ENCODE measurements around the gene PDK4.
A peak's percentile ranks its signal among the peaks of the same experiment; 100 is the strongest.

Gene PDK4

DNA sequence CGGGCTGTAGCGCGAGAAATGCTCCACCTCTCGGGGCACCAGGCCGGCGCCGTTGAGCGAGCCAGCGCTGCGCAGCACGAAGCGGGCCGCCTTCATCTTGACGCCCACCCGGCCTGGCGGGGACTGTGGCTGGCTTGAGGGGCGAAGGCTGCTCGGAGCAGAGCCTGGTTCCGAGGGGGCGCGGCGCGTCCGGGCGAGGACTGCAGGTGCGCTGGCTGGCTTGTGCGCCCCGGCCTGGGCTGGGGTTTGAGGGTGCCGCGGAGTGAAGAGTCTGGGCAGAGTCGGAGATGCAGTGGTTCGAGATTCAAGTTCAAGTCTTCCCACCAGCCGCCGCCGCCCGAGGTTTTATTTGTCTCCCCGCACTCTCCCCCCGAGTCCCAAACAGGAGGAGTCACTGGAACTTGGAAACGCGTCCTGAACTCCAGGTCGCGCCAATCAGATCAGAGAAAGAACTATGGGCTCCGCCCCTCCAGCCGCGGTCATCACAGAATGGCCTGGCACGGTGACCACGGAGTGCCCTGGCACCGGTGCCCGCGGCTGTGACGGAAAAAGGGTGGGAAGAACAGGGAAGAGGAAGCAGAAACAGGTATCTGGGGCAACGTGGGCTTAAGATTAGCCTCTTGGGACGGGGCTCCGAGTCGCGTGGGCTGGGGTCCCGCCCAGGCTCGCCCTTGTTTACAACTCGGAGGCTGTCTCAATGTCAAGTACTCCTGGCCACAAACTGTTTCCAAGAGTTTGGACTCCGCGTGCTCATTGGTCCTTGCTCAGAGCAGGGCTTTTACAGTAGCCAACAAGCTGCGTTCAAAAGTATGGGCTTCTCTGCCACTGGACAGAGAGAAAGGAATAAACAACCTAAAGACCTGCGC is at the start of gene PDK4:
Gene PDK4 (minus strand): TSS at position 319 of the 866 bp plus-strand sequence. CDS start 223 bp downstream, at position 96.
- no peak for DNase-seq (ENCODE audit: low read depth)
- H3K4me3 ChIP-seq (ENCODE audit: low read depth, low read length), result peak within 1 kb of the TSS; percentile 41

DNA sequence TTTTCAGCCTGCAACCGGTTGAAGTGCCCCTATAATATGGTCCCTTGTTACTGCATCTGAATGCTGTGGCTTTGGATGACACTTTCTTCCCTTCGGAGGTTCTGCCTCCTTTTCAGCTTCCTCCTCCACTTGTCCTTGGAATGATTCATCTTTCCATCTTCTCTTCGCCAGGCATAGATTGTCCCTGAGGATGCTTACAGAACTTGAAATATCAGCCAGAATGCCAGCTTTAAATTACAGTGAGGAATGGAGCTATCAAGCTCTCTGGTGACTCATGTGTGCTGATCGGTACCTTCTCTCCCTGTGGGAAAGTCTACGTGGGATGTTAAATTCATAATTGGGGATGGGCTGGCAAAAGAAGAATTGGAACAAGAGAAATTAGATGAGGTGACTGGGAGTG is 45.9 kb upstream of the PDK4 start:
- DNase-seq (ENCODE audit: low read depth), result no peak
- no peak overlapping the region for H3K4me3 ChIP-seq (ENCODE audit: low read depth, low read length)

DNA sequence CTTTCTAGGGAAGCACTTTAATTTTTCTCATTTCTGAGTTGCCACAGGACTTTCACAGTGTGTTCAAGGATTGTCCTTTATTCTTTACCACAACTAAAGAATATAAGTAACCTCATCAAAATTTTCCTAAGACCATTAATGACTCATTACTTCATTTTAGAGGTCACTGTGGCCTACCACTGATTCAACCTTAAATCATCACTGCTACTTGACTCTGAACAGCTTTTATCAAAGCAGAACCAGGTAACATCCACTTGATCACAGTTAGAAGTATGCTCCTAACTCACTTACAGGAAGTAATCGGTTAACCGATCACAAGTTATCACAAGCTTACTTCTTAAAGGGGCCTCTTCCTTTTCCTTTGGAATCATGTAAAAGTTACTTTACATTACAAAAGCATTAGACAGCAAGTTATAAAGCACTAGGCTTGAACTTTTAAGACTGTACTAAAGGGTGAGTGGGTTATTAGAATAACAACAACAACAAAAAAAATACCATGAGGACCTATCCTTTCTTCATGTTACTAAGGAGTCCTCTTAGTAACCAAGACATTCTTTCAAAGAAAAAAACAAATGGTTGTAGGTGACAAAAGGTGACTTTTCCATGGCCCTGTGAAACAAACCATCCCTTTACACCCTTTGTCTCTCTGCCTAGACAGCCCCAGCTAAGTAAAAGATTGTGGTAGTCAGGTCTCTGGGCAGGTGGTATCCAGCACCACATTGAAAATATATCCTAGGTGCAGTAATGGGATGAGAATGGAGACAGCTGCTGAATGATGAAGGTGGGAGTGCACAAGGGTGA is 40.0 kb upstream of the PDK4 start:
- DNase-seq (ENCODE audit: low read depth), result no peak
- no peak overlapping the region for H3K4me3 ChIP-seq (ENCODE audit: low read depth, low read length)

DNA sequence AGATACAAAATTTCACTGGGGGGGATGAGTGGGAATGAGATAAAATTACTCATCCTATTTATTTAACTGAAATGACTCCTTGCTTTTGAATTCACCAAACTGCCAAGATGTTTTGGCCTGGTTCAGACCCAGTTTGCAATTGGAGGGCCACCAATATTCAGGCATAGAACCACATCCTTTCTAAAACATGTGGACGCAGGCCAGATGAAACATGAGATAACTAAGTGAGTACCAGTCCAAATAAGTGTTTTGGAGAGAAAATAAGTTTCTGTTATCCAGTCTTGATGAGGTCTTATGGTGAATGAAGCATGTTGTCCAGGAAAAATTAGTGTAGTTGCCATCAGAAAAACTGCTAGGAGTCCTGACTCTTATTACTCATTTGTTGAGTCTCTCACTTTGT is 36.3 kb upstream of the PDK4 start:
- no peak overlapping the region for H3K4me3 ChIP-seq (ENCODE audit: low read depth, low read length)
- no peak for DNase-seq (ENCODE audit: low read depth)

DNA sequence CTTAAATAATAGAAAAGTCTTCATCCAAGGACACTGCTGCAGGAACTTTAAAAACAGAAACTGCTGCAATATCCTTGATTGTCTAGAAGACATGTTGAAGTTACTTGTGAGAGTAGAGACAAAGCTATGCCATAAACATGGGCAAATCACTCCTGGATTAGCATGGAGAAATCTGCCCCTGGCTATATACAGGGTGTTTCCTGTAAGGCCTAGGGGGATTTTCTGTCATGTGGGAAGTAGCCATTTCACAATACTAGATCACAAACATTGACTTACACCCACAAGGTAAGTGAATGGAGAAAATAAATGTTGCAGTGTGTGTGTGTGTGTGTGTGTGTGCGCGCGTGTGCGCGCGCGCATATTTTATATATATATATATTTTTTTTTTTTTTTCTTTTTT is 35.2 kb upstream of the PDK4 start:
- H3K4me3 ChIP-seq (ENCODE audit: low read depth, low read length), result no peak overlapping the region
- DNase-seq (ENCODE audit: low read depth), result no peak

DNA sequence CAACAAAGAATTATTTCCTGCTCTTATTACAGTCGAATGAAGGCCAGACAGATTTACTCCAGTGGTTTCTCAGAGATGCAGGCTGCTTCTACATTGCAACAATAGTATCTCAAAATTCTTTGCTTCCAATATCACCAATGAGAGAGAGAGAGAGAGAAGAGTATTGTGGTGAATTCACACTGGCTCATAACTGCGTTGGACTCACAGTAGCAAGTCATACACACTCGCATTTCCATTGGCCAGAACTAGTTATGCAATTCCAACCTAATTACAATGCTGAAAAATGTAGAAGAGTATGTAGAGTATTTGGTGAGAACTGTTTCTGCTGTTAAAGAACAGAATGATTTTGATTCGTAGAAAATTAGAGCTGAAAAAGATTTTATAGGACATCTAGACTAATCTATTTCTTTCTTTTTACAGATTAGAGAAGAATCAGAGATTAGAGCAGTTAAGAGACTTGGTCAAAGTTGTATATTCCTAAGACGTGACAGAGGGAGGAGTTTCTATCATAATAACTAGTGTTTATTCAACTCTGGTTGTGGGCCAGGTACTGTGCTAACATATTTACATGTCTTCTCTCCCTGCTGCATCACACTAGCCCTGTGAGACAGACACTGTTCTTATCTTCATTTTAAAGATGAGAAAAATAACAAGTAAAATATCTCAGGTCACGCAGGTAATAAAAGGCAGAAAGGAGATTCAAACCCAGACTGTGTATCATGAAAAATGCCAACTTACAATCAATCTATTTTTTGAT is 34.6 kb upstream of the PDK4 start:
- no peak overlapping the region for H3K4me3 ChIP-seq (ENCODE audit: low read depth, low read length)
- no peak for DNase-seq (ENCODE audit: low read depth)

DNA sequence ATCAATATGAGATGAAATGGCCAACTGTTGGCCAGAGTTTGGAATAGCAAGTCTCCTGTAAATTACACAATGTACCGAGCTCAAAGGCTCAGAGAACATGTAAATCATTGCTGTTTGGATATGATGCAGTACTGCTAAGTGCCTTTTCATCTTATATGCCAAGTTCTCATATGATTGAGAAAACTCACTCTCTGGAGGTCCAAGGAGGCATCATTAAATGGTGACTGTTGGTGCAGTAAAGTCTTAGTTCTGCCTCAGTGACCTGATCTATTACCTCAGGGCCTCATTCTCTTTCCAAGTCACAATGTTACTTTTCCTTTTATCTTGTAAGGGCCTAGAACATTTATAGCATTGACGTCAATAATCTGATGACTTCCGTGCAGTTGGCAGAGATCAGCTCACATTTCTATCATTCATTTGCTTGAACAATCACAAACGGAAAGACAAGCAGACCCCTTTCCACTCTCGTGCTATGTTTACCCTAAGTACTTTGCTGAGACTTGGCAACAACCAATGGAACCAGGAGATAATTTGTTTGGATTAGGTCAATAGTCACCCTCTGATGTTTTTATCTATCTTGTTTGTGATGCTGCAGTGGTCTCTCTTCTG is 32.6 kb upstream of the PDK4 start:
- DNase-seq (ENCODE audit: low read depth), result peak; percentile 44

DNA sequence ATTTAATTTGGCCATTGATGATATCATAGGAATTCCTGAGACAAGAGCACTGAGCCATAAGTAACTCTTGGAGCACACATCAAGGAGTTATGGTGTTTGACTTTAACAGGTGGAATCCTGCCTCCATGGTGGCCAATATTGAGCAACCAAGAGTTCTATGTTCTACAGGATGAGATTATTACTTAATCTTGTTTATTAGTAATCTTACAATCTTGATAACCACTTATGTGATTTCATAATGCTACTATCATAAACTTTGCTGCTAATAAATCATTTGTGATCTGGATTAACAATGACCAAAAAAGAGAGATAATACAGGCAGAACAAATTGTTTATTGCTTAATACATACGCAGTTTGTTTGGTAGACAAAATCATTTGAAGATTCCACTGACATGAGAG is 27.5 kb upstream of the PDK4 start:
- no peak for DNase-seq (ENCODE audit: low read depth)
- no peak overlapping the region for H3K4me3 ChIP-seq (ENCODE audit: low read depth, low read length)

More for the DNA sequence above, 32.6 kb upstream of the PDK4 start:
- H3K4me3 ChIP-seq (ENCODE audit: low read depth, low read length), result no peak overlapping the region

DNA sequence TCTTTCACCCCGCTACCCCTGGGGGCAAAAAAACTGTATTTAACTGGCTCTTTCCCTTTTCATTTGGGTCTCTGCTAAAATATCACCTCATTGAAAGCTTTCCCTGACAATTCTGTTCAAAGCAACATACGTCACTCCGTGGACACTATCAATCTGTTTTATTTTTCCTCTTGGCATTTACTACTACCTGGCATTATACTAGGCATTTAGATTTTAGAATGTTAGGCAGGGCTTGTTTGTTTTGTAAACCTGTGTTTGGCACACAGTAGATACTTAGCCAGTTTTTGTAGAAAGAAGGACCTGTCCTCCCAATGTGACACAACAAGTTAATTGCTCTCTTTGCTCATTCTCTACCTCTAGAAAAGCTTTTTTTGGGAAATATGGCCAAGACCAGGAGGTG is 26.5 kb upstream of the PDK4 start:
- no peak for DNase-seq (ENCODE audit: low read depth)
- H3K4me3 ChIP-seq (ENCODE audit: low read depth, low read length), result no peak overlapping the region

DNA sequence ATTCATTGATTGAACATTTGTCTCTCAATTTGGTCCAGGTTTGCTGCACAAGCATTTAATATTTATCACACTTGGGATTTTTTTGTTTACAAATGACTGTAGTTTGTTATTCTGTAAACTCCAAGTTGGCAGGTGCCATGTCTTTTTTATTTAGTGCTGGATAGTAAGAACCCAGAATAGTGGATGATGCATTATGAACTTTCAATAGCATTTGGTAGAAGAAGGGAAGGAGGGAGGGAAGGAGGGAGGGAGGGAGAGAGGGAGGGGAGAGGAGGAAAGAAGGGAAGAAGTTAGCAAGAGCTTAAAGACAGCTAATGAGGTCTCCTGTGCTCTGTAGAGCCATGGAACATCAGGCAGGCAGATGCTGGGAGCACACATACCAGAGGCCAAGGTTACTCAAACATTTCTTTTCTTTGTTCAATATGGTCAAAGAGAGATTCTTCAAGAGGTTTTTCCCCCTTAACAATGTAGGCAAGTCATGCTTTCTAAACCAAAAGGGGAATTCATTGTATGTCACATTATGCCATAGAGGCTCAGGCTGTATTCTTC is 25.8 kb upstream of the PDK4 start:
- DNase-seq (ENCODE audit: low read depth), result no peak
- no peak overlapping the region for H3K4me3 ChIP-seq (ENCODE audit: low read depth, low read length)

DNA sequence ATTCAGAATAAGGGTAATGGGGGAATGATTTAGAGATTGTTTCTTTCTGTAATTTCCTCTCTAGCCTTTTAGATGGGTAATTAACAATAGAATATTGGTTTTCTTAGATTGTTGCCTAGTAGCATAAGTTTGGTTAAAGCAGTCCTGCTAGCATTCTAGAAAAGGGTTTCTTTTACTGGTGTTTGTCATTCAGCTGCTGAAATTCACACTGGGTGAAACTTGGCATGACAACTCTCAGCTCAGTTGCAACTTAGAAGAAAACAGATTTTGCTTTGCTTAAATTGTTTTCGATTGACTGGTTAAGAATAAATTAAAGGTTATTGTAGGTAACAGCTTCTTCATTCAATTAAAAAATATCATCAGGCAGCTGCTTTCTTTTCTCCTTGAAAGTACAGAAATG is 25.1 kb upstream of the PDK4 start:
- H3K4me3 ChIP-seq (ENCODE audit: low read depth, low read length), result no peak overlapping the region
- DNase-seq (ENCODE audit: low read depth), result no peak

DNA sequence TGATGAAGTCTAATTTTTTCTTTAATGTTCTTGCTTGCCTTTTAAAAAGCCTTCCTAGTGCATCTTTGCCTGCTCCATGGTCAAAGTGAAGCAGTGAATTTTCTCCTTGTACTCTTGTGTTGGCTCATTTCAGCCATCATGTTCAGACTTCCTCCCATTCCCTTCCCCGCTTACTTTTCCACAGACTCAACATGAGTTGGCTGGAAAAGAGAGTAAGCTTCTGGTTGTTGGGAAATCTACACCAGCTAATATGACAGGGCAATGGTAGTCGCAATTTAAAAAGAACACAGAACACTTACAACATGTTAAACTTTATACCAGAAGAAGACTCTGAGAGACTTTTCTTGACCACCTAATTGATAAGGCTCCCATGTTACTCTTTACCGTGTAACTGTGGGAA is 24.3 kb upstream of the PDK4 start:
- DNase-seq (ENCODE audit: low read depth), result no peak
- H3K4me3 ChIP-seq (ENCODE audit: low read depth, low read length), result no peak overlapping the region

DNA sequence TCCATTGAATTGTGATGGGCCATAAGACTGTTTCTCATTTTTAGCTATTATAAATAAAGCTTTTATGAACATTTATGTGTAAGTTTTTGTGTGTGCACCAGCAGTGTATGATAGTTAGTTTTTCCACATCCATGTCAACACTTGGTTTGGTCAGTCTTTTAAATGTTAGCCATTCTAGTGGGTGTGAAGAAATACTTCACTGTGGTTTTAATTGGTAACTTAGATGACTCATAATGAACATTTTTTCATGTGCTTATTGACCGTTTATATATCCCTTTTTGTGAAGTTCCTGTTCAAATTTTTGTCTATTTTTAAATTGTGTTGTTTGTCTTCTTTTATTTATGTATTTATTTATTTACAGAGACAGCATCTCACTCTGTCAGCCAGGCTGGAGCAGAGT is 23.6 kb upstream of the PDK4 start:
- no peak for DNase-seq (ENCODE audit: low read depth)
- no peak overlapping the region for H3K4me3 ChIP-seq (ENCODE audit: low read depth, low read length)

DNA sequence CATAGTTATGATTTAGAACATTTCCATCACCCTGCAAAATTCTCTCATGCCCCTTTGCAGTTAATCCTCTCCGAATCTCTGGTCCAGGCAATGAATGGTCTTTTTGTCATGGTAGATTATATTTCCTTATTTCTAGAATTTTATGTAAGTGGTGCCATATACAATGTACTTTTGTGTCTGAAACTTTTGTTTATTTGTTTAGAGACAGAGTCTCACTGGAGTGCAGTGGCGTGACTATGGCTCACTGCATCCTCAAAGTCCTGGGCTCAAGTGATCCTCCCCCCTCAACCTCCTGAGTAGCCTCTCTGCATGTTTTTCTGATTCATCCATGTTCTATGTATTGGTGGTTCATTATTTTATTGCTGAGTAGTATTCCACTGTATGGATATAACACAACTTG is 23.2 kb upstream of the PDK4 start:
- no peak overlapping the region for H3K4me3 ChIP-seq (ENCODE audit: low read depth, low read length)
- DNase-seq (ENCODE audit: low read depth), result no peak

DNA sequence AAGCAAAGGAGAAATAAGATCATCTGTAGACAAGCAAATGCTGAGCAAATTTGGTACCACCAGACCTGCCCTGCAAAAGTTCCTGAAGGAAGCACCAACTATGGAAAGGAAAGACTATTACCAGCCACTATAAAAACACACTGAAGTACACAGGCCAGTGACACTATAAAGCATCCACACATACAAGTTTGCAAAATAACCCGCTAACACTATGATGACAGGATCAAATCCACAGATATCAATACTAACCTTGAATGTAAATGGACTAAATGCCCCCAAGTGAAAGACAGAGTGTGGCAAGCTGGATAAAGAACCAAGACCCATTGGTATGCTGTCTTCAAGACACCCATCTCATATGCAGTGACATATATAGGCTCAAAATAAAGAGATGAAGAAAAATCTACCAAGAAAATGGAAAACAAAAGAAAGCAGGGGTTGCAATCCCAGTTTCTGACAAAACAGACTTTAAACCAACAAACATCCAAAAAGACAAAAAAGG is 18.2 kb upstream of the PDK4 start:
- DNase-seq (ENCODE audit: low read depth), result no peak

DNA sequence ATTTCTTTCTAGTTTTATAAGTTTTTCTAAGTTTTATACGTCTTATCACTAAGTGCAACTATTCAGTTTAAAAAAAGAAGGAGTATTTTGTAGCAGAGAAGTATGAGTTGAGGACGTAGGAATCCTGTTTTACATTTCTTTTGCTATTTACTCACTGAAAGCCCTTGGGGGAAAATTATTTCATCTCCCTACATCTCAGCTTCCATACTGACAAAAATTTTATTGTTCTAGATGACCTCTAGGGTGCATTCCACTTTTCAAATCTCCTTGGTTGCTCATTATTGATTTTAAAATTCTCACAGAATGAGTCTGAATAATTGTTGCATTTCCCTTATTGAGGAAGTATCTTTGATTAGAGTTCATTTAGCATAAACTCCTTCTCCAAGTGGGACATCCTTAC is 14.9 kb upstream of the PDK4 start:
- DNase-seq (ENCODE audit: low read depth), result no peak
- H3K4me3 ChIP-seq (ENCODE audit: low read depth, low read length), result no peak overlapping the region

More for the DNA sequence above, 18.2 kb upstream of the PDK4 start:
- H3K4me3 ChIP-seq (ENCODE audit: low read depth, low read length), result no peak overlapping the region

DNA sequence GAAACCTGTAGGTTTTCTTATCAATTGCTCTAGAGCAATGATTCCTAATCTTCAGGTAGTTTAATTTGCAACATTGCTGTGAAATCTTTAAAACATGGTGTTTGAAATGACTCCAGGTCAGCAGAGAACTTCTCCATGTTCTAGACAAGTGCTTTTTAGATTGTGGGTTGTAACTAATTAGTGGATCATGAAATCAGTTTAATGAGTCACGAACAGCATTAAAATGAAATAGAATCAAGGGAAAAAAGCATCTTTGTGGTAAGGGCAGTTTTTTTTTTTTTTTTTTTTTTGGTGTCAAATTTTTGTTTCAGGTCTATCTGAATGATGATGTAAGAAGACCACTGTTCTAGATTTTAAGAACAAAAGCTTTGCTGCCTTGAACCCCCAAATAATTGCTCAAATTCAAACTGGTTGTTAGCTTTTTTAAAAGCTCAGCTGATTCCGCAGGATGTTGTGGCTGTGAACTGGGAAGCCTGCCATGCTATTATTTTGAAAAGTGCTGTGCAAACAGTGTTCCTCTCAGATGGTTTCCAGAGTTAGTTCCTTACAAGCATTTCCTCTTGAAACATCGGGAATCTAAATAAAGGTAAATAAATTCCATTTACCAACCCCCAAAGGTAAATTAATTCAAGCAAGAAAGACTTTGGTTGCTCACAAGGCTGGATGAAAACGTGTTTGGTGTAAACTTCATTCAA is 13.1 kb upstream of the PDK4 start:
- no peak overlapping the region for H3K4me3 ChIP-seq (ENCODE audit: low read depth, low read length)
- no peak for DNase-seq (ENCODE audit: low read depth)

DNA sequence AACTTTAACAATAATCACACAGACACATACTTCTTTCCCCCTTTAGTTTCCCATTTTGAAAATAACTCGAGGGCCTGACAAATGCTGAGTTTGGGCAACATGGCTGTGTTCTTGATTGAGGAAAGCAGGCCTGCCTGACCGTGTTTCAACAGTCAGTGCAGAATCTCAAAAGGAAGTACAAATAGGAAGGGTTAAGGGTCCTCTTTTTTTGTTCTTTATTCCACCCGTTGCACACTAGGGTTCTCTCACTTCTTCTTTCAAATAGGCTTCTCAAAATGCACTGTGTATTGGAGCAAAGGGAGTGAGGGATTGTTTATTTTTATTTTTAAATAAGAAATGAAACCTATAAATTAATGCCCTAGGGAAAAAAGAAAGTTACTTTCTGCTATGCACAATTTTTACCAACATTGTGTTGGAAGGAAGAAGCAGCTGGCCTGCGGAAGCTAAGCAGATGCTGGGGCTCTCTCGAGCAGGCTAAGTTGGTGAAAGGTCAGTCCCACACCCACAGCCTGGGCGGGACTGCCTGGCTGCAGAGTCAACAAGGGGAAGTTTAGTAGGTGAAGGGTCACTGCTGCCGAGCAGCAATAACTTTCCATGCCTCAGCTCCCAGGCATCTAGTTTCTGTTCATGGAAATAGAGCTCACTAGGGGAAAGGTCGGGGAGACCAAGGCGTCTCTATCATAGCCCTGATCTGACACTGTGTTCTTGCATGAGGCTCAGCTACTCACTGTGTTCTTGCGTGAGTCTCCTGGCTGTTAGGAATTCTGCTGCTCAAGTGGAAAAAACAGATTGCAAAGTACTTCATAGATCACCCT is 12.2 kb upstream of the PDK4 start:
- H3K4me3 ChIP-seq (ENCODE audit: low read depth, low read length), result no peak overlapping the region

More for the DNA sequence above, 12.2 kb upstream of the PDK4 start:
- DNase-seq (ENCODE audit: low read depth), result peak; percentile 93

All from skeletal muscle cell (primary cell).